ENCODE measurements around the gene DOCK10. TPM values are rescaled to one million over a fixed set of nuclear protein-coding genes. Genes with fewer than 3 reads are reported as not detected.
A peak's percentile ranks its signal among the peaks of the same experiment; 100 is the strongest.

The DOCK10 gene
- total and polyA plus RNA-seq, 2 donors (not counting 1 experiment from before 2014, with no cell fraction given): 20.8 to 26.3 TPM

GRCh38 chr2:225022188-225022587 lies 20.1 kb downstream of the DOCK10 start:
- no peak for TF ChIP-seq CTCF (conservative IDR thresholded peaks at IDR 0.05 in 1 of 2, IDR thresholded peaks at IDR 0.05 in 1 of 2; ENCODE audit: low read depth in 1 of 2, low read length in 2 of 2)
- no peak for TF ChIP-seq EZH2 (IDR thresholded peaks at IDR 0.05; ENCODE audit: low read length, missing control alignments)
- Histone ChIP-seq H4K20me1 (ENCODE audit: control insufficient read depth, extremely low read depth, insufficient read depth, low read length) (no peaks in the 10 kb centered on the region), H3K4me2 (ENCODE audit: extremely low read depth, insufficient read depth, low read length) (no peak overlapping the region), H3K4me3 (replicated peaks in 1 of 4; ENCODE audit: control extremely low read depth in 1 of 4, insufficient read depth in 1 of 4, low read depth in 3 of 4, low read length in 4 of 4) (no peak overlapping the region), H2AFZ (ENCODE audit: low read length) (no peak overlapping the region), H3K79me2 (ENCODE audit: control insufficient read depth, insufficient read depth, low read length) (peaks cover 33% of the 10 kb centered on the region), H3K9ac (ENCODE audit: insufficient read depth, low read length) (no peak overlapping the region), H3K27me3 (ENCODE audit: control insufficient read depth, insufficient read depth, low read length) (no peaks in the 10 kb centered on the region), H3K36me3 (ENCODE audit: control insufficient read depth, insufficient read depth, low read length) (no peaks in the 10 kb centered on the region), H3K4me1 (ENCODE audit: control insufficient read depth, extremely low read depth, insufficient read depth, low read length) (peaks cover 4% of the 10 kb centered on the region), H3K9me3 (ENCODE audit: control insufficient read depth, insufficient read depth, low read depth, low read length) (no peaks in the 10 kb centered on the region), H3K27ac (ENCODE audit: insufficient read depth, low read length) (no peak overlapping the region)
- DNase-seq (ENCODE audit: low read depth in 2 of 2): no peak

- DNase-seq (ENCODE audit: low read depth in 2 of 2): peak in 1 of 2 donors; percentile 26
- no peaks in the 10 kb centered on the region for H3K27me3 ChIP-seq (ENCODE audit: control insufficient read depth, insufficient read depth, low read length)
- H3K4me1 ChIP-seq (ENCODE audit: control insufficient read depth, extremely low read depth, insufficient read depth, low read length): no peaks in the 10 kb centered on the region
- no peaks in the 10 kb centered on the region for H3K36me3 ChIP-seq (ENCODE audit: control insufficient read depth, insufficient read depth, low read length)
- H3K79me2 ChIP-seq (ENCODE audit: control insufficient read depth, insufficient read depth, low read length): peaks cover 32% of the 10 kb centered on the region
- TF ChIP-seq EZH2 (IDR thresholded peaks at IDR 0.05; ENCODE audit: low read length, missing control alignments): no peak
- TF ChIP-seq CTCF (conservative IDR thresholded peaks at IDR 0.05 in 1 of 2, IDR thresholded peaks at IDR 0.05 in 1 of 2; ENCODE audit: low read depth in 1 of 2, low read length in 2 of 2): no peak
- no peak overlapping the region for H3K9ac ChIP-seq (ENCODE audit: insufficient read depth, low read length)
- no peak overlapping the region for H2AFZ ChIP-seq (ENCODE audit: low read length)
- no peaks in the 10 kb centered on the region for H3K9me3 ChIP-seq (ENCODE audit: control insufficient read depth, insufficient read depth, low read depth, low read length)
- H3K27ac ChIP-seq (ENCODE audit: insufficient read depth, low read length): no peak overlapping the region
- H3K4me3 ChIP-seq (replicated peaks in 1 of 4; ENCODE audit: control extremely low read depth in 1 of 4, insufficient read depth in 1 of 4, low read depth in 3 of 4, low read length in 4 of 4): no peak overlapping the region
- H3K4me2 ChIP-seq (ENCODE audit: extremely low read depth, insufficient read depth, low read length): no peak overlapping the region
- H4K20me1 ChIP-seq (ENCODE audit: control insufficient read depth, extremely low read depth, insufficient read depth, low read length): no peaks in the 10 kb centered on the region
These were observed 22.0 kb downstream of the DOCK10 start for GRCh38 chr2:225020168-225020849.

GRCh38 chr2:225019105-225019504 lies 23.2 kb downstream of the DOCK10 start:
- Histone ChIP-seq H4K20me1 (ENCODE audit: control insufficient read depth, extremely low read depth, insufficient read depth, low read length) (no peaks in the 10 kb centered on the region), H3K9ac (ENCODE audit: insufficient read depth, low read length) (no peak overlapping the region), H3K4me1 (ENCODE audit: control insufficient read depth, extremely low read depth, insufficient read depth, low read length) (no peaks in the 10 kb centered on the region), H3K27me3 (ENCODE audit: control insufficient read depth, insufficient read depth, low read length) (no peaks in the 10 kb centered on the region), H3K4me3 (replicated peaks in 1 of 4; ENCODE audit: control extremely low read depth in 1 of 4, insufficient read depth in 1 of 4, low read depth in 3 of 4, low read length in 4 of 4) (no peak overlapping the region), H3K36me3 (ENCODE audit: control insufficient read depth, insufficient read depth, low read length) (no peaks in the 10 kb centered on the region), H3K9me3 (ENCODE audit: control insufficient read depth, insufficient read depth, low read depth, low read length) (no peaks in the 10 kb centered on the region), H2AFZ (ENCODE audit: low read length) (no peak overlapping the region), H3K4me2 (ENCODE audit: extremely low read depth, insufficient read depth, low read length) (no peak overlapping the region), H3K27ac (ENCODE audit: insufficient read depth, low read length) (no peak overlapping the region), H3K79me2 (ENCODE audit: control insufficient read depth, insufficient read depth, low read length) (peaks cover 28% of the 10 kb centered on the region)
- DNase-seq (ENCODE audit: low read depth in 2 of 2): no peak
- TF ChIP-seq EZH2 (IDR thresholded peaks at IDR 0.05; ENCODE audit: low read length, missing control alignments) (no peak), CTCF (conservative IDR thresholded peaks at IDR 0.05 in 1 of 2, IDR thresholded peaks at IDR 0.05 in 1 of 2; ENCODE audit: low read depth in 1 of 2, low read length in 2 of 2) (no peak)
